Right kidney (tissue), 1 donor: ENCODE measurements around the gene PI4KA.
"Not testable (repeated sequence)": the region's sequence is repeated elsewhere in the genome, so short reads cannot be mapped to it uniquely, and the experiment has no call there.

Experiments
- DNase-seq: peaks from one replicate; pipeline ENCODE4 v3.0.0-alpha.2; 2016

PI4KA gene

DNA sequence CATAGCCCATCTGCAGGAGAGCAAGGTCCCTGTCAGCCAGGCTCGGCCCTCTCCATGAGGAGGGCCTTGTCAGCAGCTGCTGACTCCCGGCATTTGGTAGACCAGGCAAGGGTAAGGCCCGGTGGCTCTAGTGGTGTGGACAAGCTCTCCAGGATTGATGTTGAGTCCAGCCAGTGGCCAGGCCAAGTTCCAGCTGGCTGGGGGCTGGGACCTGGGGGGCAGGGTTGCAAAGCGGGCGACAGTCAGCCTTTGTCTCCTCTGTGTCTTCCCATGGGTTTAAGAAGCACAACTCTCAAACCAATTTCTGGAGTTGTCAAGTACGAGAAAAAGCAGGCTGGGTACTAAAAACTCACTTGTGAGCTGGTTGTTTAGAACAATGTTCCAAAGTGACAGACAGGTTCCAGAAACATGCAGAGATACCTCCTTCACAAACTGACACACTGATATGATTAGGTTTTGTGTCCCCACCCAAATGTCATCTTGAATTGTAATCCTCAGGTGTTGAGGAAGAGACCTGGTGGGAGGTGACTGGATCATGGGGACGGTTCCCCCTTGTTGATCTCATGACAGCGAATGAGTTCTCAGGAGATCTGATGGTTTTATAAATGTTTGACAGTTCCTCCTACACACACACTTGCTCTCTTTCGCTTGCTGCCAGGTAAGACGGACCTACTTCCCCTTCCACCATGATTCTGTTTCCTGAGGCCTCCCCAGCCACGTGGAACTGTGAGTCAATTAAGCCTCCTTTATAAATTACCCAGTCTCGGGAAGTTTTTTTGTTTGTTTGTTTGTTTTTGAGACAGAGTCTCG lies 137.0 kb downstream of the PI4KA start:
- DNase-seq = no peak

DNA sequence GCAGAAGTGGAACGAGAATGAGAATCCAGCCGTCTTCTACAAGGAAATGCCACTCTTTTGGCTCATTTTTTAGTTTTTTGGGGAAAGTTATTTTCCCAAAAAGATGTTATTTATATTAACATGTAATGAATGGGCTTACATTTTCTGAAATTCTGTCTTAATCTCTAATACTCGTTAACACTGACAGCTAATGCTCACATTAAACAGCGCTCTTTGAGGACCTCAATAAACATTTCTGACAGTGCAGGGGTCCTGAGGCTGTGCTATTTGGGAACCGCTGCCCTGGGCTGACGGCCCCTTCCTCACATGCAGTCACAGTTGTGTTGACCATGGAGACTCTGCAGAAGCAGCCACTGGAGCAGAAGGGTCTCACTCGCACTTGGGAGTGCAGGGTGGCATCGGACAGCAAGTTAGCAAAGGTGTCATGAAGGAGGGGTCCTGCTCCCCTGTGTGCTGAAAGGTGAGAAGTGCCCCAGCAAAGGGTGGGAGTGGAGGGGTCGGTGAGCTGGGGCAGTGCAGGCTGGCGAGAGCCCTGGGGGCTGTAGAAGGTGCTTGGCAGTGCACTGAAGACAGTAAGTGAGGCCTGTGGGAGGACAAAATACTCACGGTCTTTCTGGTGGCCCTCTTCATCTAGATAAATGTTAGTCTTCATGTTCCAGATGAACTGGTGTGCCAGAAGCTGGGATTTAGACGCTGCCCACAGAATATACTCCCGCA lies 137.8 kb downstream of the PI4KA start:
- DNase-seq = no peak

DNA sequence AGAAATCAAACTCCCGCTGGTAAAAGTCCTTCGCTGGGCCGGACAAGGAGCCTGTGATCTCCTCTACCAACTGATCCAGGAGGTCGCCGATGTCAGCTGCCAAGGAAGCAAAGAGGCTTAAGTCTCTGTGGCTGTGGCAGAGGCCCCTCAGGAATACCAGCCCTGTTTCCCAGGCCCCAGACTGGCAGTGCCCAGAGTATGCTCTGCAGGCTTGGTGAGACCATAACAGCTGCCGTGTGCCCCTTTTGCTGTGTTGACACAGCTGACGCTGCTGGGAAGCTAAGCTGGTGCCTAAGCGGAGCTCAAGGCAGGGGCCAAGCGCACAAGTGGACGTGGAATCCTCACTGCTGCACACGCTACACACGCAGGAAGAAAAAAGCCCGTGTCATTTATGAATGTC lies 139.9 kb downstream of the PI4KA start:
- not testable (repeated sequence) for DNase-seq

DNA sequence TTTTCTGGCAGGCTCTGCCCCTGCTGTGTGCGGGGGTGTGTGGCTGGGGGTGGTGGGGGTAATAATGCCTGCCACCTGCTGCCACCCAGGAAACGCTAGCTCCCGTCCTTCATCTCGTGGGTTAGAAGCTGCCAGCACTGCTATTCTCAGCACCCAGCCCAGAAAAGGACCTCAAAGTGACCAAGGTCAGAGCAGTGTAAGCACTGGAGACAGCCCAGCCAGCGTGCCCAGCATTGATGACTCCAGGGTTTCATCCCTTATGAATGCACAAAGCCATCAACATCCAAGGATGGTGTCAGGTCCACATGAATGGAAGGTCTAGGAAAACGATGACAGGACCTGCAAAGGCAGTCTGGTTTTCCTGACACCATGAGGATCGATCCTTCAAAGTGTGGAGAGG lies 140.6 kb downstream of the PI4KA start:
- DNase-seq = not testable (repeated sequence)

DNA sequence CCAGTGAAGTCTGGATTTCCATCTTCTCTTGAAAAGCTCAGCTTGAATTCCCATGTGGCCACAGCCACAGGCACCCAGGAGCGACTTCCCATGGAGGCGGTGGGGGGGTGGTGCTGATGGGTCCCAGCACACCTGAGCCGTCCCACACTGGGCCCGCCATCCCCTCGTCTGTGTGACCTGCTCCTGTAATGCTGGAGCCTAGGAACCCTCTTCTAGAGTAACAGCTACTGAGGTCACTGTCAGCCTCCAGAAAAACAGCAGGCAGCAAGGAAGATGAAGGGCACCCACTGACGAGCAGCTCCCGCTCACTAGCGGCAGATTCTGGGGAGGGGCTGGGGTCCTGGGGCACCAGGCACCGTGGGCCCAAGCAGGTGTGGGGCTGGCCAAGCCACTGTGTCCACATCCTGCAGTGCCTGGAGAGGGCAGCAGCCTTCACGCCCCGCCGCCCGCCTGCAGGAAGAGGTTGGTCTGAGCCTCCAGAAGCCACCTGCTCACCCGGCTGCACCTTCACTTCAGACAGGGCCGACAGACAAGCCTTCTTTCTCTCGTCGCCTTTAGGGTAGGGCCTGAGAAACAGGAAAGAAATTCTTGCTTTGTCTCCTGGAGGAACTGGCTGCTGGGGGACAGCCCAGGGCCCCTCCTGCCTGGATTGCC lies 141.3 kb downstream of the PI4KA start:
- not testable (repeated sequence) for DNase-seq

DNA sequence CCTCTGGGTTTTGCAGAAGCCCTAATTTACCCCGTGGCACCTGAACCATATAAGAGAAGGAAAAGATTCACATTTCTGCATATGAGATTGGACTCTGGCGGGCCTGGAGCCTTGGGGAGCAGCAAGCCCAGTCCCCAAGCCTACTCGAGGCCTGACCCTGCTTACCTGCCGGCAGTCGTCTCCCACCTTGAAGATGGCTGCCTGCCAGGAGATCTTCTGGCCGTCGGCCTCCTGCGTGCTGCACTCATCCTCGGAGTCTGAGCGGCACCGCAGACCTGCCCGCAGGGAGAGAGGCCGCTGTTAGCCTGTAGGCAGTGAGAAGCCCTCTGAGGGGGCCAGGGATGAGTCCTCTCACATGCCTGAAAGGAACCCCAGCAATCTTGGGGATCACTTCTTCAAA lies 145.5 kb downstream of the PI4KA start:
- DNase-seq = not testable (repeated sequence)

DNA sequence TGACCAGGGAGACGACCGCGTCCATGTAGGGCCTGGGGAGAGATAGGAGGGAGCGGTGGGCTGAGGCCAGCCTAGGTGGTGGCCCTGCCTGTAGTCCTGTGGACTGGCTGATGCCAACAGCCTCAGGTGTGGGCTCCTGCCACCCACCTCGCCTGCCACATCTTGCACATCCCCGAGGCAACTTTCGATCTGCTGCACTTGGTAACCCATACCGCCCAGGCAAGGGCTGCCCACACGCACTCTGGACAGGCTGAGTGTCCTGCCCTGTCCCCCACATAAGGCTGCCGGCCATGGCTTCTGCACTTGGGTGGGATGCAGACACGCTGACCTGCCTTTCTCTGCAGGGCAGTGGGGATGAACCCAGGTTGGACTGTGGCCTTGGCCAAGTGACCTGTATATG lies 148.6 kb downstream of the PI4KA start:
- not testable (repeated sequence) for DNase-seq

DNA sequence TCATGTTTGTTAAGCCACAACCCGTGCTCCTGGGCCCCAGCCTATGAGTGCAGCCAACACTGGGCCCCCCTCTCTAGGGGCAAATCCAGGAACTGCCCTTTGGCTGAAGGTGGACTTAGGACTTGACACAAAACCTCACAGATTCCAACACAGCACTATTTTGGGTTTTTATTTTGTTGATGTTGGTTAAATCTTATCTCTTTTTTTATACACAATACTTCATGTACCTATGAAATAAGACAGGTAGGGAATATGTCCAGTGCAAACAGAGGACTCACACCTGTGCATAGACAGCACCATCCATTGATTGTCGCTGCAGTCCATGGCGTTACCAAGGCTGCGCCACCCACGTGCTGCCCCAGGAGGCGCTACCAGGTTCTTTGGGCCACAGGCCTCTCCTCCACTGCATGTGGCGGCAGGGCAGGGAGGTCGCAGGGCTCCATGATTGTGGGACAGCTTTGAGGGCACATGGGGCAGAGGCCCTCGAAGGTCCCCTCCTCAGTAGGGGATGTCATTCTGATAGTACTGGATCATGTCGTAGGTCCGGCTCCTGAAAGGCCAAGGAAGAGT lies 151.0 kb downstream of the PI4KA start:
- DNase-seq = not testable (repeated sequence)

DNA sequence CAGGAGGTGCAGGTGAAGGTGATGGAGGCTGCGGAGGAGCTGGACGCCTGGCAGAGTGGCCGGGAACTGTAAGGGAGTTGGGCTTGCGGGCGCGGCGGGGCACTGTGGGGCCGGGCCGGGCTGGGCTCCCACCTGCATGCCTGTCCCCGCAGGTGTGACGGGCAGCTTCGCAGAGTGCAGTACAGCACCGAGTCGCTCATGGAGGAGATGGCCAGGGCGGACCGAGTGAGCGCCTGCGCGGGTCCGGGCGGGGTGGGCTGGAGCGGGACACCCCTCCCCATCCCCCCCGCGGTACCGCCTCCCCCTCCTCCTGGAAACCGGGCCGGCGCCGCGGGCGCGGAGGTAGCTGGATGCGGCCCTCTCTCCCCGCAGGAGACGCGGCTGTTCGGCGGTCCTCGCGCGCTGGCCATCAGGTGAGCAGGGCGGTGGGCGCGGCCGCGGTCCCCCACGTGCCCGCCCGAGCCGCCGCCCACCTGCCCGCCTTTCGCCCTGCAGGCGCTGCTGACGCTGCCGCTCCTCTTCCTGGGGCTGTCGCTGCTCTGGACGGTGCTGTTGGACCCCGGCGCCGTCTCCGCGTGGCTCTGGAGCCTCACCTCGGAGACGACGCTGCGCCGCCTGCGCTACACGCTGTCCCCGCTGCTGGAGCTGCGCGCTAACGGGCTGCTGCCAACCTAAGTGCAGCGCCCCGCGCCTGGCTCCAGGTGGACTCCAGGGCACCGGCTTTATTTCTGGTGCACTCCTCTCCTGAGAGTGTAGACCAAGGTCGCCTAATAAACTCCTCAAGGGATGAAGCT lies 154.6 kb downstream of the PI4KA start:
- peak; percentile 64 for DNase-seq

DNA sequence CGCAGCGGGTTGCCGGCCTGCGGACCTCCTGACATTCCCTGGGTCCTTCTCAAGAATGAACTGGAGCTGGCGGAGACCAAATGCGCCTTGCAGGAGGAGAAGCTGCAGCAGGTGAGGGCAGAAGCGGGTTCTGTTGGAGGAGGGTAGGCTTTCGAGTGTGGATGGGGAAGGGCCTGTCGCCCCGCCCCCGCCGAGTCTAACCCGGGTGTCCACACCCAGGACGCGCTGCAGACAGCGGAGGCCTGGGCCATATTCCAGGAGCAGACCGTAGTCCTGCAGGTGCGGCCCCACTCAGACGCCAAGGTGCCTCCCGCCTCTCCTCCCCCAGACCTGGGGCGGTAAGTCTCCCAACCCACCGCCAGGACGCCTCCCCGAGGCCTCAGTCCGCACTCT lies 155.2 kb downstream of the PI4KA start:
- not testable (repeated sequence) for DNase-seq

DNA sequence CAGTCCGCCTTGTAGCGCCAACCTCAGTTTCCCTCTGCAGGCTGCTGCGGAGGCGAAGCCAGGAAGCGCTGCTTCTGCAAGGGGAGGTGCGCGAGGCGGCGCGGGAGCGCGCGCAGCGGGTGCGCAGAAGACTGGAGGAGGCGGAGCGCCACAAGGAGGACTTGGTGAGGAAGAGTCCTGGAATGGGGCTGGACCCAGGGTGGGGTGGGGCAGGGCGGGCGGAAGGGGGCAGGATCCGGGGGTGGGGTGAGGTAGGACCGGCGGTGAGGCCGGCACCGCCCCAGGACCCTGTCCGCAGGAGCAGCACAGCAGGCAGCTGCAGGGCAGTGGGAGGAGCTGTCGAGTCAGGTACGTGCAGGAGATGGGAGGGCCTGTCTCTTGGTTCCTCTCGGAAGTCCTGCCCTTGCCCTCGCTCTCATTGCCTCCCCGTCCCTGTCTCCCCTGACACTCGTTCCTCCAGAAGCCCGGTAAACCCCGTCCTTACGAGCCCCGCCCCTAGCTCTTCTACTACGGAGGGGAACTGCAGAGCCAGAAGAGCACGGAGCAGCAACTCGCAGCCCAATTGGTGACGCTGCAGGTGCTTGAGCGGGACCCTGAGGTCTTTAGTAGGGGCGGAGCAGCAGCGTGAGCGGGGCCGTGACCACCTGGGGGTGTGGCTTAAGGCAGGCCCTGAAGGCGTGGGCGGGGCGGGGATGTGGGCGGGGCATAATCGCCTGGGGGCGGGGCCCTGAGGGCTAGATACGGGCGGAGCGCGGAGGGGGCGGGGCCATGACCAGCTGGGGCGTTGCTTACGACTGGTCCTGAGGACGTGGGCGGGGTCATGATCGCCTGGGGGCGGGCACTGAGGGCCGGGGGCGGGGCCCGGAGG lies 155.8 kb downstream of the PI4KA start:
- peak; percentile 85 for DNase-seq

DNA sequence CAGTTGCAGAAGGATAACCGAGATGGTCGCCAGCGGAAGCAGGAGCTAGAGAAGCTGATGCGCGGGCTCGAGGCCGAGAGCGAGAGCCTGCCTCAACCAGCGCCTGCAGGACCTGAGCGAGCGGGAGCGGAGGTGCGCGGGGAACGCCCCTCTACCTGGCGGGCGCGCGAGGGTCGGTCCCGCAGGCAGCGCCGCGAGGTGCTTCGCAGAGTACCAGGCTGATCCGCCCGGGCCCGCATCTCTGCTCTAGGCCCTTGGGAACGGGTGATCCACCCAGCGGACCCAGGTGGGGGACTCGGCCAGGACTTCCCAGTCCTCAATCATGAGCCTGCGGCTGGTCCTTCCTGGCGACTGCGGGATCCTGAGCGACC lies 156.5 kb downstream of the PI4KA start:
- DNase-seq = not testable (repeated sequence)

DNA sequence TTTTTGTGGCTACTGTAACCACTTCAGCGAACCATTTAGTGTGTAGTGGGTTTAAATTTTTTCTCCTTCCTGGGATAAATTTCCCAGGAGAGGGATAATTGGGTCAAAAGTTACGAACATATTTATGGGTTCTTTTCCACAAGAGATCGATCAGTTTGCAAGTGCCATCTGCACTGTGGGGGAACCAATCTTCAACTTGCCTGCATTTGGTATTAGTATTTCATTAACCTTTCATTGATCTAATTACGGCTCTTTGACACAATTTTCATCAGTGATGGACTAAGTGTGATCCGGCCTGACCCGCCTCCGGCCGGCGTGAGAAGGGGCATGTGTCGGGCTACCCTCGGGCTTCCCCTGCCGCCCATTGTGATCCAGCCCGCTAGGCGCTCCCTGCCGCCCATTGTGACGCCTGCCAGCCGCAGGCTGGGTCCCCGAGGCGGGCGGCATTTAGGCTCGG lies 156.9 kb downstream of the PI4KA start:
- DNase-seq = peak; percentile 26

DNA sequence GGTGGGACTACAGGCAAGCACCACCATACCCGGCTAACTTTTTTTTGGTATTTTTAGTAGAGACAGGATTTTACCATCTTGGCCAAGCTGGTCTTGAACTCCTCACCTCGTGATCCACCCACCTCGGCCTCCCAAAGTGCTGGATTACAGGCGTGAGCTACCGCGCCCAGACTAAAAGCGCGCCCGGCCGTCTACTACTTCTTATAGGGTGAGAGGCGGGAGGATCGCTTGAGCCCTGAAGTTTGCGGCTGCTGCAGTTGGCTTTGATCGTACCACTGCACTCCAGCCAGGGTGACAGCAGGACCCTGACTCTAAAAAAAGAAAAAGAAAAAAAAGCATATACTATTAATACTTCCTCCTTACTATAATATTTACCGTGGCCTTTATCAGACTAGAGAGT lies 158.3 kb downstream of the PI4KA start:
- DNase-seq = not testable (repeated sequence)

DNA sequence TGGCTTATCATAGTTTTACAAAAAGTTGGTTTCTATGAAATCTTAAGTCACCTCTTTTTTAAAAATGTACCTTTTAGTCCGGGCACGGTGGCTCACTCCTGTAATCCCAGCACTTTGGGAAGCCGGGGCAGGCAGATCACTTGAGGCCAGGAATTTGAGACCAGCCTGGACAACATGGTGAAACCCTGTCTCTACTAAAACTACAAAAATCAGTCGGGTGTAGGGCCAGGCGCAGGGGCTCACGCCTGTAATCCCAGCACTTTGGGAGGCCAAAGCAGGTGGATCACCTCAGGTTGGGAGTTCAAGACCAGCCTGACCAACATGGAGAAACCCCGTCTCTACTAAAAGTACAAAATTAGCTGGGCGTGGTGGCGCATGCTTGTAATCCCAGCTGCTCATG lies 158.8 kb downstream of the PI4KA start:
- not testable (repeated sequence) for DNase-seq

DNA sequence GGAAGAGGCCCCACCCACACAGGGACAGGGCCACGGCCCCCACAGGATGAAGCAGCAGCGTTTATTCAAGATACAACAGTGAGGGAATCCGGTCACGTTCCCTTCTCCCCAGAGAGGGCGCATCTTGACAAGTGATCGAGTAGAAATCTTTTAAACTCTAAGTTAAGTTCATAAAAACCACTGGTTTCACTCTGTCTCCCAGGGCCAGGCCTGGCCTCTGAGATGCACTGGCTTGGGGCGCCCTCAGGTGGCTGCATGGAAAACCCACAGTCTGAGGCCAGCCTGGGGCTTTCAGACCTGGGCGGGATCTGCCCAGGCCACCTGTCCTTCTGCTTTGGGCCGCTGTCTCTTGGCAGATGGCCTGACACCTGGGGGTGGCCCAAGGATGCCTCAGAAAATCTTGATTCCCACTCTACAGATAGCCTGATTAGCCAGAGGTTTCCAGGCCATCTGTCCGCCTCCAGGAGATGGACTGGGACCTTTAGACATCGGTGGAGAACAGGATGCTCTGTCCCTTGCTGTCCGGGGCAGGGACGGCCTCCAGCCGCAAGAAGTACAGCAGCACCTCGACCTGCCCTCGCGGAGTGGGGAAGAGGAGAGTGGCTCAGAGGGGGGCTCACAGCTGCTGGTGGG lies 161.0 kb downstream of the PI4KA start:
- DNase-seq = peak; percentile 66

DNA sequence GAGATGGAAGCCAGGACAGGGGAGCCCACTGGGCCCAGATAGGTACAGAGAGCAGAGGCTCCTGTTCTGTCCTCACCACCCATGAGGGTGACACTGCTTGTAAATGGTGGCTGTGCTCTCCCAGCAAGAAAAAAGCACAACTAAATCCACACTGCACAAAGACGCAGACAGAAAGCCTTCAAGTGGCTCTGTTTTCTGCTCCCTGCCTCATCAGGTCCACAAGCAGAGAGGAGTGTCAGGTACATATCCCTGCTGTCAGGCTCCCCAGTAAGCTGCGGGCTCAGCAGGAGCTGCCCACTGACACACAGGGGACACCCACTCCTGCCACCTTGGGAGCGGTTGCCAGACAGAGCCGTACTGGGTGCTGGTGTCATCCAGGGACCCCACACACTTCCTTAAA lies 162.6 kb downstream of the PI4KA start:
- DNase-seq = not testable (repeated sequence)

DNA sequence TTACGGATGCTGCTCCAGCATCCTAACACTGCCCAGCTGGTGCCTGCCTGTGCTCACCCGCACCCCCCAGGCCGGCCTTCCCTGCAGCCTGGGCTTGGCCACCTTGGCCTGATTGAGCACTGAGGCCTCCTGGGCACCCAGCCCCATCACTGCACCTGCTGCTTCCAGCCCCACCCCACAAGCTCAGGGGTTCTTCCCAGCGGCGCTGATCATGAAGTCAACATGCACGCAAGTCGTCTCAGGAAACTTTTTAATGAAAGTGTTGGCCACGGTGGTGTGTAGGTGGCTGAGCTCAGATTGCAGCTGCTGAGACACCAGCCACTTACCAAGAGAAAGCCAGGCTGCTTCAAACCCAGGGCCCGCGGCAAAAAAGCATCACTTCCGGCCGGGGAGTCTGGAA lies 163.4 kb downstream of the PI4KA start:
- not testable (repeated sequence) for DNase-seq

DNA sequence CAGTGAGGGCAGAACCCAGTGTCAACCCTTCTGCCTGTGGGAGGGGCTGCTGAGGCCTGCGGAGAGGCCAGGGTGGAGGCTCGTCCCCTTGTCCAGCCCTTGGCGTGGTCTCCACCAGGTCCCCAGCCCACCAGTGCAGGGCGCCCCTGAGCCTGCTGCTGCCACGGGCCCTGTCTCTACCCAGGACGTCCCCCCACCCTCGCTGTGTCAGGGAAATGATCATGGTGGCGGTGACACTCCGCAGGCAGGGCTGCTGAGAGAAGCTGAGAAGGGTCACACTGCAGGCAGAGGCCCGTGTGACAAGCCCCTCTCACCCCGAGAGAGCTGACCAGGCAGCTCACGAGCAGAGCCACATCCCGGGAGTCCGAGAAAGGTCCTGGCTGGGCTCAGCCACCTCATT lies 164.4 kb downstream of the PI4KA start:
- not testable (repeated sequence) for DNase-seq

DNA sequence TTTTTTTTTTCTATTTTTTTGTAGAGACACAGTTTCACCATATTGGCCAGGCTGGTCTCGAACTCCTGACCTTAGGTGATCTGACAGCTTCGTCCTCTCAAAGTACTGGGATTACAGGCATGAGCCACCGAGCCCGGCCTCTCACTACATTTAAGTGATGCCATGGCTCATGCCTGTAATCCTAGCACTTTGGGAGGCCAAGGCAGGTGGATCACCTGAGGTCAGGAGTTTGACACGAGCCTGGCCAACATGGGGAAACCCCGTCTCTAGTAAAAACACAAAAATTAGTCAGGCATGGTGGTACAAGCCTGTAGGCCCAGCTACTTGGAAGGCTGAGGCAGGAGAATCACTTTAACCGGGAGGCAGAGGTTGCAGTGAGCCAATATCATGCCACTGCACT lies 165.7 kb downstream of the PI4KA start:
- DNase-seq = not testable (repeated sequence)
